ENCODE data around the gene TXK. TPM values are rescaled to one million over a fixed set of nuclear protein-coding genes. Genes with fewer than 3 reads are reported as not detected.

The TXK gene
- total RNA-seq, 1 donor: 0.90 TPM

DNA sequence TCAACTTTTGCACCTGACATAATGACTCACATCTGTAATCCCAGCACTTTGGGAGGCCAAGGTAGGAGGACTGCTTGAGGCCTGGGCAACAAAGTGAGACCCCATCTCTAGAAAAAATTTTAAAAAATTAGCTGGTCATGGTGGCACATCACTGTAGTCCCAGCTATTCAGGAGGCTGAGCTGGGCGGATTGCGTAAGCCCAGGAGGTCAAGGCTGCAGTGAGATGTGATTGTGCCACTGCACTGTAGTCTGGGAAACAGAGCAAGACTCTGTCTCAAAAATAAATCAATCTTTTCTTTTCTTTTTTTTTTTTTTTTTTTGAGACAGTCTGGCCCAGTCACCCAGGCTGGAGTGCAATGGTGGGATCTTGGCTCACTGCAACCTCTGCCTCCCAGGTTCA lies 65.0 kb downstream of the TXK start:
- DNase-seq (ENCODE audit: low read depth): no peak
- no peak overlapping the region for H3K4me3 ChIP-seq (ENCODE audit: low read depth, low read length)
- TF ChIP-seq, protein P1, sequence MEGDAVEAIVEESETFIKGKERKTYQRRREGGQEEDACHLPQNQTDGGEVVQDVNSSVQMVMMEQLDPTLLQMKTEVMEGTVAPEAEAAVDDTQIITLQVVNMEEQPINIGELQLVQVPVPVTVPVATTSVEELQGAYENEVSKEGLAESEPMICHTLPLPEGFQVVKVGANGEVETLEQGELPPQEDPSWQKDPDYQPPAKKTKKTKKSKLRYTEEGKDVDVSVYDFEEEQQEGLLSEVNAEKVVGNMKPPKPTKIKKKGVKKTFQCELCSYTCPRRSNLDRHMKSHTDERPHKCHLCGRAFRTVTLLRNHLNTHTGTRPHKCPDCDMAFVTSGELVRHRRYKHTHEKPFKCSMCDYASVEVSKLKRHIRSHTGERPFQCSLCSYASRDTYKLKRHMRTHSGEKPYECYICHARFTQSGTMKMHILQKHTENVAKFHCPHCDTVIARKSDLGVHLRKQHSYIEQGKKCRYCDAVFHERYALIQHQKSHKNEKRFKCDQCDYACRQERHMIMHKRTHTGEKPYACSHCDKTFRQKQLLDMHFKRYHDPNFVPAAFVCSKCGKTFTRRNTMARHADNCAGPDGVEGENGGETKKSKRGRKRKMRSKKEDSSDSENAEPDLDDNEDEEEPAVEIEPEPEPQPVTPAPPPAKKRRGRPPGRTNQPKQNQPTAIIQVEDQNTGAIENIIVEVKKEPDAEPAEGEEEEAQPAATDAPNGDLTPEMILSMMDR (IDR thresholded peaks at IDR 0.05; ENCODE audit: insufficient read depth, low read length): no peak

DNA sequence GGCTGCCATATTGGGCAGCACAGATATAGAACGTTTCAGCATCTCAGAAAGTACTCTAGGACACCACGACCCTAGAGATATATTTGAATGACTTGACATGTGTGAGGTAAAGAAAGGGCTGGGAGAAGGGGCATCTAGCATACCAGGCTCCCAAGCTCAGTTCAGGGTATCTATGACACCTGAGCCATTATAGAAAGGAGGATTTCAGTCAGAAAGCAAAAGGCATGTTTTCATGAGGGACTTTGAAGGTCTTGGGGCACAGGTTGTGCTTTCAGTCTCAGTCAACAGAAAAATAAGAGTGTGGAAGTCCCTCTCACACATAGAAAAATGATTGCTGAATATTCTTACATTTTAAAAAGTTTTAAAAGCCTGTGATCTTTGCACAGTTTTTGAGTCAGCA lies 65.9 kb downstream of the TXK start:
- H3K4me3 ChIP-seq (ENCODE audit: low read depth, low read length): no peak overlapping the region
- no peak for DNase-seq (ENCODE audit: low read depth)
- TF ChIP-seq, protein P1 (IDR thresholded peaks at IDR 0.05; ENCODE audit: insufficient read depth, low read length): no peak

DNA sequence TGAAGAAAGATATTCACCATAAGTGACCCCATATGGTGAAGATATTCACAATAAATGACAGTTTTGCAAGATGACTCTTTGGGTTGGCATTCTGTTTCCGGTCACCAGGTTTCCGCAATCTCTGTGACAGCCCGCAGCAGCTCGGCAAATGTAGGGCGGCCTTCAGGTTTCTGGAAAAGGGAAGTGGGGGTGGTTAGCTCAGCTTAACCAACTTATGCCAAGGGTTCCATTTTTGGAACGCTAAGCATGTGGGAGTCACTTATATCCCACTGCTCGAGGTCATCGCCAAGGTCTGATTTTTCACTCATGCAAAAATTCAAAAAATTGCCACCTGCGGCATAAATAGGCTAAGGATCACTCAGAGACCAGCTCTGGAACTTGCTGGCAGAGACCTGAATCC lies 66.5 kb downstream of the TXK start:
- TF ChIP-seq, protein P1 (IDR thresholded peaks at IDR 0.05; ENCODE audit: insufficient read depth, low read length): no peak
- DNase-seq (ENCODE audit: low read depth): no peak
- H3K4me3 ChIP-seq (ENCODE audit: low read depth, low read length): no peak overlapping the region

DNA sequence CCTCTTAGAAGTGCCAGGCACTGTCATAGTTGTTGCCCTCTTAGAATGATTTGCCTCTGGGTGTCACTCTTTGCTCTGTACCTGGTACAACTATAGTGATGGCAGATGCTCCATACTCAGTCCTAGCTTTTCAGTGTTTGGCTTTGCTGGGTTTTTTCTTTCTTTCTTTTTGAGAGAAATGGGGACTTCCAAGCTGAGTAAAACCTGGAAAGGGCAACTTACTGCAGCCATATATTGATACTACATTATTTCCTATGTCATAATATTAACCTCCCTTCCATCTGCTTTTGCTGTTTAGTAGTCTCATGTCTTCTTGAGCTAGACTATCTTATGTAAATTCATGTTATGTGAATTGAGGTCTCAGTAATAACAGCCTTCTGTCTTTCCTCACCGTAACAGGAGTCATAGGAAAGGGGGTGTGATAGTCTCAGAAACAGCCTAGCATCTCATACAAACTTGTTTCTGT lies 68.4 kb downstream of the TXK start:
- DNase-seq (ENCODE audit: low read depth): no peak
- TF ChIP-seq, protein P1 (IDR thresholded peaks at IDR 0.05; ENCODE audit: insufficient read depth, low read length): no peak

DNA sequence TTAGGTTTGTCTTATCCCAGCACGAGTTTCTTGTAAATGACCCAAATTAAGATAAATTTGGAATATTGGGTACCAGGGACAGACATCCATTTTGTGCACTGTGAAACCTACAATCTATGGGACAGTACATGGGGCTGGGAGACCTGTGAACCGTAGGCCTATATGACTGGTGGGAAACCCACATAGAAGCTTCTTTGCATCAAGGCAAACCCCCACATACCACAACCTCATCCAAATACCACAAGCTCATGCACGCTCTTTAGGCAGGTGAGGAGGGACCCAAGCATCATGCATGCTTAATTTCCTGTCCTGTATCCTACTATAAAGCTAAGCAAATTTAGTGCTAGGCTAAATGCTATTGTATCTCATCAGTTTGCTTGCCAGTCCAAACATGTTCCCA lies 69.7 kb downstream of the TXK start:
- TF ChIP-seq, protein P1 (IDR thresholded peaks at IDR 0.05; ENCODE audit: insufficient read depth, low read length): no peak
- no peak for DNase-seq (ENCODE audit: low read depth)
- no peak overlapping the region for H3K4me3 ChIP-seq (ENCODE audit: low read depth, low read length)

More for the DNA sequence above, 68.4 kb downstream of the TXK start:
- no peak overlapping the region for H3K4me3 ChIP-seq (ENCODE audit: low read depth, low read length)

DNA sequence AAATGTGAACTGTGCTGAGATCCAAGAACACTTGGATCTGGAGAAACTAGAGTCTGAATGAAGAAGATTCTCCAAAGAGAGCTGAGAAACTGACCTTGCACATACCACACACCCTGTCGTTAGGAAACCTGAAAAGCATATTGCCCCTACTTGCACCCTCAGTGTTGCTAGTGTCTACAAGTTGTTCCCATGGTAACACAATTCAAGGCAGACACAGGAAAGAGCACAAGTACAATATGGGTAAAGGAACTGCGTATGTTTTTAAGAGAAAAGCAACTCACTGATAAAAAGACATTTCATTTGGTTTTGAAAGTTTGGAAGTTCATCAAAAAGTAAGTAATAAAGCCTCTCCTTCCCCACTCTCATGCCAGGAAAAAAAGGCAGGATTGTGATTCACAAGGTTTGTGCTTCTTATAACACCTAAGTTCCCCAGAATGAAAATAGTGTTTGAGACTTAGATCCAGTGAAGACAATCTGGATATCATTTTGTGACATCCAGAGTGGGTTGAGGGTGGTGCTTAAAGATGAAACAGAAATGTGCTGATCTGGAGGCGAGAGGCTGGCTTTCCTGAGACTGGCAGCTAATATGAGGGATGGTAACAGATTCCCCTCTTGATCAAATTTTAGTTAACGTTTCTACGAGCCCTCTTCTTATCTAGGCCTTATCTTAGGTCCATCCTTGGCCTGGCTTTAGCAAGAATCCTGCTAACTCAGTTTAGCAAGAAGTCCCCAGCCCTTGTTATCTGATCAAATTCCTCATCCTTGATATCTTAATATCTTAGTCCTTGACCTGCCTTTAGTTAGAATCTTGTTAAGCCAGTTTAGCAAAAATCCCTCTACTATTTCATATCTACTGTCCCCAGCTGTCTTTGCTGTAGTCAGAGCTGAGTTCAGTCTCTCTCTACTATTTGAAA lies 75.2 kb downstream of the TXK start:
- no peak for DNase-seq (ENCODE audit: low read depth)
- H3K4me3 ChIP-seq (ENCODE audit: low read depth, low read length): no peak overlapping the region
- TF ChIP-seq, protein P1 (IDR thresholded peaks at IDR 0.05; ENCODE audit: insufficient read depth, low read length): no peak

Measured in fibroblast of the aortic adventitia (primary cell).